Stomach (tissue), 9 donors: ENCODE results near the gene PCDHGA8. TPM values are rescaled to one million over a fixed set of nuclear protein-coding genes. Genes with fewer than 3 reads are reported as not detected.
A peak's percentile ranks its signal among the peaks of the same experiment; 100 is the strongest.
"Not testable (repeated sequence)": the region's sequence is repeated elsewhere in the genome, so short reads cannot be mapped to it uniquely, and the experiment has no call there.

Experiments
- DNase-seq, 2 donors: peaks; one replicate each; pipeline versions ENCODE4 v3.0.0 to v3.0.0-alpha.2; 2013 to 2019
- H3K27ac ChIP-seq, 5 donors: fragments of 200-600 bp in 4 of 5; sonication (generic) in 4 of 5; one replicate each; pipeline ENCODE4 v1.5.1; 2013 to 2019; ENCODE audit warnings: mild to moderate bottlenecking in 1 of 5, moderate library complexity in 1 of 5
- H3K27me3 ChIP-seq, 3 donors: fragments of 200-600 bp; sonication (generic); one replicate each; pipeline ENCODE4 v1.5.1; 2017 to 2019; ENCODE audit warnings: mixed run types in 1 of 3
- H3K36me3 ChIP-seq, 4 donors: fragments of 200-600 bp; sonication (generic); 1 replicate in 3 of 4; 2 replicates in 1 of 4; pipeline ENCODE4 v1.5.1; 2016 to 2019
- H3K4me1 ChIP-seq, 4 donors: fragments of 200-600 bp; sonication (generic); one replicate each; pipeline ENCODE4 v1.5.1; 2016 to 2019
- H3K4me3 ChIP-seq, 4 donors: fragments of 200-600 bp; sonication (generic) in 3 of 4; one replicate each; pipeline ENCODE4 v1.5.1; 2016 to 2019; ENCODE audit warnings: mild to moderate bottlenecking in 1 of 4
- H3K9me3 ChIP-seq, 4 donors: fragments of 200-600 bp; sonication (generic); one replicate each; pipeline ENCODE4 v1.5.1; 2016 to 2019
- EP300 ChIP-seq: sonication (generic); formaldehyde crosslinking; IDR thresholded peaks from one replicate; pipeline ENCODE4 v1.6.1; 2017; ENCODE audit warnings: antibody characterized with exemption
- POLR2A ChIP-seq, 4 donors: fragments of 450-650 bp; IDR thresholded peaks; one replicate each; pipeline ENCODE4 v1.6.1; 2016; ENCODE audit warnings: antibody characterized with exemption in 4 of 4, control low read depth in 2 of 4, mild to moderate bottlenecking in 1 of 4, moderate library complexity in 1 of 4
- POLR2AphosphoS5 ChIP-seq, 3 donors: sonication (generic); formaldehyde crosslinking; IDR thresholded peaks; one replicate each; pipeline ENCODE4 v1.6.1; 2016; ENCODE audit warnings: antibody characterized with exemption in 3 of 3
- WGBS, 5 donors: extraction: QIAGEN DNeasy Blood & Tissue Kit in 3 of 5; methylation state at CpG; one replicate each; pipeline versions ENCODE4 v1.1.5 to v1.1.7; 2013 to 2018; 5-methylcytosine and 5-hydroxymethylcytosine counted together
- intact Hi-C: fragments of 100-400 bp; cut with DNase I; formaldehyde crosslinking; loops from one replicate; pipeline ENCODE4 v1.15.1; 2023; ENCODE audit warnings: low total_unique reads
- polyA plus RNA-seq, 3 donors: library from polyadenylated mRNA; stranded (reverse); fragments of 200-250 nt; gene quantifications; one replicate each; pipeline ENCODE4 v1.2.3, GENCODE V29; 2013
- total RNA-seq, 5 donors: library from RNA; depleted of rRNA; stranded (reverse); fragments of >200 nt; gene quantifications; one replicate each; pipeline versions ENCODE4 v1.1.0 to v1.2.3, GENCODE V29; 2014 to 2016
- TF ChIP-seq, protein P1 (sequence below), 7 experiments: fragments of 450-650 bp in 4 of 7; fragments of 200-600 bp in 3 of 7; sonication (generic) in 3 of 7; IDR thresholded peaks; one replicate each; pipeline ENCODE4 v1.5.1; 2016 to 2019; ENCODE audit warnings: antibody characterized with exemption in 7 of 7, control low read depth in 2 of 7, mild to moderate bottlenecking in 1 of 7
- donor health status: healthy with polysubstance abuse.
- donor health status: Bipolar disorder and iron deficiency.
- donor health status: healthy.

The PCDHGA8 gene
- total and polyA plus RNA-seq, 8 donors: under 0.01 to 12.5 (median 0.29) TPM; not detected in 1

GRCh38 chr5:141427783-141428426 lies 35.5 kb downstream of the PCDHGA8 start:
- Histone ChIP-seq H3K9me3 (peaks cover 63 to 100% (median 99%) of the 10 kb centered on the region in 4 donors), H3K27ac (no peak overlapping the region), H3K27me3 (peaks cover 0 to 74% (median 15%) of the 10 kb centered on the region in 3 donors), H3K36me3 (peaks cover 0 to 32% (median 8%) of the 10 kb centered on the region in 4 donors), H3K4me3 (no peak overlapping the region), H3K4me1 (peaks cover 0 to 11% (median 0%) of the 10 kb centered on the region in 4 donors)
- 35 to 44% (median 42%) methylated on average over 16 to 53 of the region's 53 CpGs for WGBS, 5 donors
- no peak for TF ChIP-seq POLR2AphosphoS5 (IDR thresholded peaks at IDR 0.05)
- TF ChIP-seq POLR2A (IDR thresholded peaks at IDR 0.05): no peak
- TF ChIP-seq, protein P1, sequence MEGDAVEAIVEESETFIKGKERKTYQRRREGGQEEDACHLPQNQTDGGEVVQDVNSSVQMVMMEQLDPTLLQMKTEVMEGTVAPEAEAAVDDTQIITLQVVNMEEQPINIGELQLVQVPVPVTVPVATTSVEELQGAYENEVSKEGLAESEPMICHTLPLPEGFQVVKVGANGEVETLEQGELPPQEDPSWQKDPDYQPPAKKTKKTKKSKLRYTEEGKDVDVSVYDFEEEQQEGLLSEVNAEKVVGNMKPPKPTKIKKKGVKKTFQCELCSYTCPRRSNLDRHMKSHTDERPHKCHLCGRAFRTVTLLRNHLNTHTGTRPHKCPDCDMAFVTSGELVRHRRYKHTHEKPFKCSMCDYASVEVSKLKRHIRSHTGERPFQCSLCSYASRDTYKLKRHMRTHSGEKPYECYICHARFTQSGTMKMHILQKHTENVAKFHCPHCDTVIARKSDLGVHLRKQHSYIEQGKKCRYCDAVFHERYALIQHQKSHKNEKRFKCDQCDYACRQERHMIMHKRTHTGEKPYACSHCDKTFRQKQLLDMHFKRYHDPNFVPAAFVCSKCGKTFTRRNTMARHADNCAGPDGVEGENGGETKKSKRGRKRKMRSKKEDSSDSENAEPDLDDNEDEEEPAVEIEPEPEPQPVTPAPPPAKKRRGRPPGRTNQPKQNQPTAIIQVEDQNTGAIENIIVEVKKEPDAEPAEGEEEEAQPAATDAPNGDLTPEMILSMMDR (IDR thresholded peaks at IDR 0.05): no peak
- TF ChIP-seq EP300: no peak
- no peak for DNase-seq
- intact Hi-C loops: no loop called here

DNA sequence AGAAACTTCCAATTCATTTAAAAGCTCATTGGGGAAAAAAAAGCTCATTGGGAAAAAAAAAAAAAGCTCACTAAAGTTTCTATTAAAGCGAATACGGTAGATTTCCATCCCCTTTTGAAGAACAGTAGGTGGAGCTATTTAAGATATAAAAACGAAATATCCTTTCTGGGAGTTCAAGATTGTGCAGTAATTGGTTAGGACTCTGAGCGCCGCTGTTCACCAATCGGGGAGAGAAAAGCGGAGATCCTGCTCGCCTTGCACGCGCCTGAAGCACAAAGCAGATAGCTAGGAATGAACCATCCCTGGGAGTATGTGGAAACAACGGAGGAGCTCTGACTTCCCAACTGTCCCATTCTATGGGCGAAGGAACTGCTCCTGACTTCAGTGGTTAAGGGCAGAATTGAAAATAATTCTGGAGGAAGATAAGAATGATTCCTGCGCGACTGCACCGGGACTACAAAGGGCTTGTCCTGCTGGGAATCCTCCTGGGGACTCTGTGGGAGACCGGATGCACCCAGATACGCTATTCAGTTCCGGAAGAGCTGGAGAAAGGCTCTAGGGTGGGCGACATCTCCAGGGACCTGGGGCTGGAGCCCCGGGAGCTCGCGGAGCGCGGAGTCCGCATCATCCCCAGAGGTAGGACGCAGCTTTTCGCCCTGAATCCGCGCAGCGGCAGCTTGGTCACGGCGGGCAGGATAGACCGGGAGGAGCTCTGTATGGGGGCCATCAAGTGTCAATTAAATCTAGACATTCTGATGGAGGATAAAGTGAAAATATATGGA lies 38.1 kb downstream of the PCDHGA8 start, which contains the start of gene PCDHGA12:
PCDHGA12 (plus strand) TSS at position 176 of the 782 bp plus-strand sequence; CDS start at position 429, 253 bp downstream.
- Histone ChIP-seq H3K9me3 (peaks cover 64 to 100% (median 97%) of the 10 kb centered on the region in 4 donors), H3K36me3 (peaks cover 0 to 24% (median 8%) of the 10 kb centered on the region in 4 donors), H3K4me1 (peaks cover 0 to 10% (median 0%) of the 10 kb centered on the region in 4 donors), H3K27ac (no peak within 1 kb of the TSS), H3K4me3 (peak within 1 kb of the TSS; percentile 20 to 34 (median 29)), H3K27me3 (peaks cover 0 to 71% (median 12%) of the 10 kb centered on the region in 3 donors)
- WGBS, 5 donors: 10 to 20% (median 13%) methylated on average over 33 of the region's 33 CpGs
- TF ChIP-seq, protein P1 (IDR thresholded peaks at IDR 0.05): no peak
- no peak for TF ChIP-seq EP300
- no peak for TF ChIP-seq POLR2AphosphoS5 (IDR thresholded peaks at IDR 0.05)
- no peak for TF ChIP-seq POLR2A (IDR thresholded peaks at IDR 0.05)
- peak in 1 of 2 donors; percentile 54 for DNase-seq
- intact Hi-C loops: no loop called here

- peak in 1 of 2 donors; percentile 13 for DNase-seq
- TF ChIP-seq POLR2AphosphoS5 (IDR thresholded peaks at IDR 0.05) (no peak), POLR2A (IDR thresholded peaks at IDR 0.05) (no peak), EP300 (no peak)
- TF ChIP-seq, protein P1 (IDR thresholded peaks at IDR 0.05): no peak
- H3K36me3 ChIP-seq: peaks cover 0 to 16% (median 6%) of the 10 kb centered on the region in 4 donors
- peaks cover 0 to 10% (median 0%) of the 10 kb centered on the region in 4 donors for H3K4me1 ChIP-seq
- H3K9me3 ChIP-seq: peaks cover 58 to 100% (median 94%) of the 10 kb centered on the region in 4 donors
- H3K4me3 ChIP-seq: peak overlapping the region; percentile 20 to 34 (median 29)
- intact Hi-C loops: no loop called here
- peaks cover 0 to 64% (median 12%) of the 10 kb centered on the region in 3 donors for H3K27me3 ChIP-seq
- 18 to 26% (median 20%) methylated on average over 12 to 37 of the region's 37 CpGs for WGBS, 5 donors
- no peak overlapping the region for H3K27ac ChIP-seq
Measured at GRCh38 chr5:141431286-141431685, 38.9 kb downstream of the PCDHGA8 start.

- H3K4me3 ChIP-seq, DNase-seq, intact Hi-C loops, H3K27ac ChIP-seq: not testable (repeated sequence)
- H3K4me1 ChIP-seq: peaks cover 0 to 10% (median 0%) of the 10 kb centered on the region in 4 donors
- 23 to 33% (median 30%) methylated on average over 8 to 38 of the region's 38 CpGs for WGBS, 5 donors
- H3K9me3 ChIP-seq: peaks cover 48 to 99% (median 89%) of the 10 kb centered on the region in 4 donors
- H3K27me3 ChIP-seq: peaks cover 0 to 56% (median 12%) of the 10 kb centered on the region in 3 donors
- peaks cover 0 to 14% (median 4%) of the 10 kb centered on the region in 4 donors for H3K36me3 ChIP-seq
Measured at GRCh38 chr5:141432308-141432707, 39.9 kb downstream of the PCDHGA8 start.

DNA sequence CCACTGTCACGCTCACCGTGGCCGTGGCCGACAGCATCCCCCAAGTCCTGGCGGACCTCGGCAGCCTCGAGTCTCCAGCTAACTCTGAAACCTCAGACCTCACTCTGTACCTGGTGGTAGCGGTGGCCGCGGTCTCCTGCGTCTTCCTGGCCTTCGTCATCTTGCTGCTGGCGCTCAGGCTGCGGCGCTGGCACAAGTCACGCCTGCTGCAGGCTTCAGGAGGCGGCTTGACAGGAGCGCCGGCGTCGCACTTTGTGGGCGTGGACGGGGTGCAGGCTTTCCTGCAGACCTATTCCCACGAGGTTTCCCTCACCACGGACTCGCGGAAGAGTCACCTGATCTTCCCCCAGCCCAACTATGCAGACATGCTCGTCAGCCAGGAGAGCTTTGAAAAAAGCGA lies 40.3 kb downstream of the PCDHGA8 start:
- WGBS, 5 donors: 16 to 31% (median 24%) methylated on average over 22 to 29 of the region's 29 CpGs
- DNase-seq, H3K27ac ChIP-seq, intact Hi-C loops, H3K4me3 ChIP-seq: not testable (repeated sequence)
- Histone ChIP-seq H3K9me3 (peaks cover 44 to 99% (median 87%) of the 10 kb centered on the region in 4 donors), H3K4me1 (peaks cover 0 to 10% (median 0%) of the 10 kb centered on the region in 4 donors), H3K36me3 (peaks cover 0 to 13% (median 4%) of the 10 kb centered on the region in 4 donors), H3K27me3 (peaks cover 0 to 52% (median 12%) of the 10 kb centered on the region in 3 donors)
